ENCODE results near the gene MUC6. TPM values are rescaled to one million over a fixed set of nuclear protein-coding genes. Genes with fewer than 3 reads are reported as not detected.
"Not testable (repeated sequence)": the region's sequence is repeated elsewhere in the genome, so short reads cannot be mapped to it uniquely, and the experiment has no call there.

MUC6 gene
- total RNA-seq, 1 donor from 2014 or later, result under 0.01 TPM

GRCh38 chr11:1024597-1025409 is 11.7 kb downstream of the MUC6 start:
- no peak for DNase-seq

GRCh38 chr11:1023811-1024596 is 12.5 kb downstream of the MUC6 start:
- no peak for DNase-seq

DNA sequence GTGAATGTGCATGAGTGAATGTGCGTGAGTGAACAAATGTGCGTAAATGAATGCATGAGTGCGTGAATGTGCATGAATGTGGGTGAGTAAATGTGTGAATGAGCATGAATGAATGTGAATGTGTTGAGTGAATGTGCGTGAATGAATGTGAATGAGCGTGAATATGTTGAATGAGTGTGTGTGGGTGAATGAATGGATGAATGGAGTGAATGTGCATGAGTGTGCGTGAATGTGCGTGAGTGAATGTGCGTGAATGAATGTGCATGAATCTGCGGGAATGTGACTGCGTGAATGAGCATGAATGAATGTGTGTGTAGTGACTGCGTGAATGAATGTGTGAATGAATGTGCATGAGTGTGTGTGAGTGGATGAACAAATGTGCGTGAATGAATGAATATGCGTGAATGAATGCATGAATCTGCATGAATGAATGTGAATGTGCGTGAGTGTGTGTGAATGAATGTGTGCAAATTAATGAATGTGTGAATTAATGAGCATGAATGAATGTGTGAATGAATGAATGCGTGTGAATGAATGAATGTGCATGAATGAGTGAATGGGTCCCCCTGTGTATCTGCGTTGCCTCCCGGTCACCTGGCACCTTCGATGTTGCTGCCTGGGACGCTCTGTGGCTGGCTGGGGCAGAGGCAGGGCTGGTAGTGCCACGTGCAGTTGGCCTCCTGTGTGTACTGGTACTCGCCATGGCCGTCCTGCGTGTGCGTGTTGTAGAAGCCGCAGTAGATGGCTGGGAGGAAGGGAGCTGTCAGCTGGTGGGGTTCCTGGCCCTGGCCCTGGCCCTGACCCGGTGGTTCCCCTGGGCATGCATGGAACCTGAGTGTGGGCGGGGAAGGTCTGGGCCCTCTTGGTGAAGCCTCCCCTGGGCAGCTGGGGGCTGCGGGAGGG is 13.4 kb downstream of the MUC6 start:
- DNase-seq, result no peak

GRCh38 chr11:1022411-1022810 is 14.1 kb downstream of the MUC6 start:
- DNase-seq, result no peak

DNA sequence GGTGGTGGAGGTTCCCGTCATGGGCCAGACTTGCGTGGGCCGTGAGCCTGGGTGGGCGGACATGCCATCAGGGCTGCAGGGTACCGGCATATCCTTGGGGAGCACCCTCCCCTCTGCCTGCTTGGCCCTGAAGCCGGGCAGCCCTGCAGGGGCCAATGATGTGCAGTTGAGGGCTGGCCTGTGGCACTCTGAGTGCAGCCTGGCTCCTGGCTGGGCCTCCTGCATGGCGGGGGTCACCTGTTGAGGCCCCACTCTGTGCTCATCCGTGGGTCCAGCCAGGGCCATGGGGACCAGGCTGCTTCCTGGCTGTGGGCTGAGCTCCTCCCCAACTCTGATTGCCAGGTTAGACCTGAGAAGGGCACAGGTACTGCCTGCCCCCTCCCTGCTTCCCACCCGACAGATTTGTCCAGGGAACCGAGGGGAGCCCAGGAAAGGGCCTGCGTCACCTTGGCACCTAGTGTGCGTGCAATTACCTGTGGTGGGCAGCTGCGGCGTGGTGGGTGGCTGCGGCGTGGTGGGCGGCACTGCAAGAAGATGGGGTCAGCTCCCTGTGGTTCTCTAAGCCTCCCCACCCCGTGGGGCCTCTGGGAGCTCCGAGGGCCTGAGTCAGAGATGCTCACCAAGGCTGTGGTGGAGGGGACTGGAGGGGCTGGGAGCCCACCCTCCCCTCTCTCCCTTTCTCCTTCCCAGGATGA is 16.2 kb downstream of the MUC6 start:
- no peak for DNase-seq

- no peak for DNase-seq
Observed at GRCh38 chr11:1019321-1019910, 17.1 kb downstream of the MUC6 start.

- no peak for DNase-seq
Observed at GRCh38 chr11:1018091-1018490, 18.4 kb downstream of the MUC6 start.

- no peak for DNase-seq
Observed at GRCh38 chr11:1017269-1018005, 19.1 kb downstream of the MUC6 start.

- DNase-seq, result not testable (repeated sequence)
Observed at GRCh38 chr11:1016610-1017126, 19.9 kb downstream of the MUC6 start.

- DNase-seq, result no peak
Observed at GRCh38 chr11:1015826-1016545, 20.5 kb downstream of the MUC6 start.

DNA sequence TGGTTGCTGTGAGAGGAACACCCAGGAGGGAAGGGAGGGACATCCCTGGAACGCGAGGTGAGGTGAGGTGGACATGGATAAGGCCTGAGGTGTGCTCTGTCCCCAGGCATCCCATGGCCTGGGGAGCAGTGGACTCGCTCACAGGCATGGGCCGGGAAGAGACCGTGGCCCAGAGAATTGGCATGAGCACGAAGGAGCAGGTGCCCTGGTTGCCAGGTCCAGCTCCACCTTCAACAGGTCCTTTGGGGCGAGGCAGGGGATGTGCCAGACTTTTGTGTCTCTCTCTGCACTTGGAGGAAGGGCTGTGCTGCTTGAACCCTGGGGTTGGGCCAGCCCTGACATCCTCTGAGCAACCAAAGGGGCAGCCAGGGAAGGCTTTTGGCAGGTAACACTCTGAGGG is 21.5 kb downstream of the MUC6 start:
- no peak for DNase-seq

GRCh38 chr11:1014276-1014675 is 22.2 kb downstream of the MUC6 start:
- no peak for DNase-seq

GRCh38 chr11:1013631-1013935 is 22.9 kb downstream of the MUC6 start:
- DNase-seq, result no peak

DNA sequence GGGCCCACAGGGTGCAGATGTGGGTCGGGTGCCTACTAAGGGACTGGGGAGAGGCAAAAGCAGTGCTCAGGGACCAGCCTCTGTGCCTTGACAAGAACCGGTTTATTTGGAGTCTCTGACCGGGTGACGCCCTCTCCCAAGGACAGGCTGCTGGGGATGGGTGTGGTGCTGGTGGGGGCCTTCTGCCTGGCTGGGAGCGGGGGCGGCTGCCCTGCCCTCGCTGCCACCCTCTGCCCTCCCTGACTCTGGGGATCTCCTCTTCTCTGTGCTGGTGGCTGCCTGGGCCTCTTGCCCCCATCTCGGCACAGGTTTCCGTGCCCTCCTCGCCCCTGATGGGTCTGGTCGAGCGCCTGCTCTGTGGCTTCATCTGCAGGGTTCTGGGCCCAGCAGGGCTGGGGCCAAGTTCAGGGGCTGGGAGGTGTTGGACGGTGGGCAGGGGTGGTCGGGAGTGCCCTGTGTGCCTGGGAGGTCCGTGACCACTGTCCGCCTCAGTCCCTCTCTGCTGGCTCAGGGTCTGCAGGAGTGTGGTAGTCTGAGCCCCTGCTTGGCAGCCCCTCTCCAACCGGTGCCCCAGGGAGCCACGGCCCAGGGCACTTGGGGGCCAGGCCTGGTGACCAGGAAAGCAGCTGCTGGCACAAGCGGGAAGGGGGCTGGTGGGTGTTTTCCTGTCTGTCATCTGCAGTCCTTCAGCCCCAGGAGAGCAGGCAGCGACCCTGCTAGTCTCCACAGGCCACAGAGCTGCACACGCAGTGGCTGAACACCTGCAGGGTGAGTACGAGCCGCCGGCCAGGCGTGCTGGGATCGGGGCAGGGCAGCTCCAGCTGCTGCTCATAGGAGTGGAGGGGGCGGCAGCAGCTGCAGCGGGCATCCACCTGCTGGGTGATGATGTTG is 23.5 kb downstream of the MUC6 start:
- DNase-seq, result no peak

DNA sequence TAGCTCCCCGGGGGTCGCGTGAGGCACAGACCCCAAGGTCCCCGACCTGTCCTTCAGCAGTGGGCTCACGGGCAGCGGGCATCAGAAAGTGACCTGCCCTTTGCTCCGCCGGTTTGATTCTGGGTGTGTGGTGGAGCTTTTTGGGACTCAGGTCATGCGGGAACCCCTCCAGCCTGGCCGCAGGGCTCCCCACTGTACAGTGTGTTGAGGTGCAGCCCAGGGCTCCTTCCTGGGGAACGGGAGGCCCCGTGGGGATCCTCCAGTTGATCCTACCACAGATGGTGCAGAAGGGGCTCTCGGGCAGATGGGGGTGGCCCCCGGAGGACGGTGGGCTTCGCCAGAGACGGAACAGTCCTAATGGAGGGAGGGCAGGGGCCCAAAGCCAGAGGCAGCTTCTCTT is 24.2 kb downstream of the MUC6 start:
- no peak for DNase-seq

DNA sequence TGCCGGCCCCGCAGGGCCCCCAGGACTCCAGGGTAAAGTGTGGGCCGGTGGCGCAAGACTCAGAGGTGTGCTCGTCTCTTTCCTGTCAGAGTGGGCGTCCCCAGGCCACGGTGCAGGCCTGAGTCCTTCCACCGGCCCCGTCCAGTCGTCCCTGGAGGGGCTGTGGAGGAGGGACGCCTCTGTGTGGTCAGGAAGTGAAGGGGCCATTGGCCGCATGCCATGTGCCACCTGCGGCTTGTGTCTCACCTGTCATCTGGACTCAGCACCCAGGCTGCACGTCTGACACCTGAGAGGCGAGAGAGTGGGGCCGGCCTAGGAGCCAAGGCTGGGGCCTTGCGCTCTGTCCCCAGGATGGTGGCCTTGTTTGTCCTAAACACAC is 25.2 kb downstream of the MUC6 start:
- DNase-seq, result no peak

DNA sequence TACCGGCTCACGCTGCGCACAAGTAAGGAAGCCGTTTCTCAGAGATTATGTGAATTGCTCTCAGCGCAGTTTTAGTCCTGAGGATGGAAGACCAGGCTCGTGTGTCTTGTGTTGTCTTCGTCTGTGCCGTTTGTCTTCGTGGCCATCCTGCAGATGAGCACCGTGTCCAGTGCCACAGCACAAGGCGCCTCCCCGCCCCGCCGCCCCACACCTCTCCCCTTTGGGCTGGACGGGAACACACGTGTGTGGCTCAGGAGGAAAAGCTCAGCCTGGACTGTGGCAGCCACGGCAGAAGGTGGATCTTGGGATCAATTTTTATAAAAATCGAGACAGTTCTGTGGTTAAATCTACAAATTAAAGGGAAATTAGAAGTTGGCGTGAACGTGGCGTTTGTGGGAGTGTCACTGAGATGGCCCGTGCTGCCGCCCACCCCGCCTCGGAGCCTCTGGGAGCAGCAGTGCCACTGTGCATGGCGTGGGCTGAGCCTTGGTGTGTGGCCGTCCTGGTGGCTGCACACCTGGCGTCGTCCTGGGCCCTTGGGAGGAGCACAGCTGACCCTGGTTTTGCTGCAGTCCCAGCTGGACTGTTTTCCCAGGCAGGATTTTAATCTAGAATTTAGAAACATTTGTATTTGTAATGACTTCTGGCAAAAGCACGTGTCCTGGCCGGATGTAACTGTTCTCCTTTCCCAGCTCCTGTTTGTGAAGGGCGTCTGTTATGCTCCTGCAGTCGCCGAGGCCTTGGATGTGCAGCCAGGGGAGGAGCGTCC is 25.8 kb downstream of the MUC6 start:
- DNase-seq, result no peak

DNA sequence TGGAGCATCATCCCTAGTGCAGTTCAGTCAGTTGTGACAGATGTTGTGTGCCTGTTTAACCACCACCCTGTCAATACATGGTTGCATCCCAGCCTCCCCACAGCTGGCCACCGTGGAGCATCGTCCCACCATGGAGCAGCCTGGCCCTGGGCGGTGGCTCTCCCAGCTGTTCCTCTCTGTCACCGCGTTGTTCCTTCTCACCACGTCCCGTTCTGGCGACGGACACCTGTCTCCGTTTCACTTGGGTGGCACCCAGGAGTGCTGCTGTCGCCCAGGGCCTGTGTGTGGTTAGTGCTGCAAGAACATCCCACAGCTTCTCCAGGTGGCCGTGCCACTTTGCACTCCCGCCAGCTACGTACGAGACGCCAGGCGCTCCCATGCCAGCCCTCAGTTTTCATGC is 26.5 kb downstream of the MUC6 start:
- DNase-seq, result no peak
